Muscle layer of duodenum (tissue), 2 donors: ENCODE results near the gene ZEB1.
"Not testable (repeated sequence)": the region's sequence is repeated elsewhere in the genome, so short reads cannot be mapped to it uniquely, and the experiment has no call there.

Source experiments
- H3K27ac ChIP-seq: one replicate; pipeline ENCODE4 v1.7.0; 2013; ENCODE audit warnings: mild to moderate bottlenecking, low read length
- H3K27me3 ChIP-seq: one replicate; pipeline ENCODE4 v1.7.0; 2013; ENCODE audit warnings: low read depth, mild to moderate bottlenecking, control low read depth, low read length
- H3K36me3 ChIP-seq, 2 donors: one replicate each; pipeline ENCODE4 v1.7.0; 2013; ENCODE audit warnings: low read length in 2 of 2, control low read depth in 1 of 2, mild to moderate bottlenecking in 1 of 2; ENCODE audit not compliant: insufficient read depth in 2 of 2, control insufficient read depth in 1 of 2
- H3K4me1 ChIP-seq, 2 donors: one replicate each; pipeline ENCODE4 v1.7.0; 2013; ENCODE audit warnings: low read length in 2 of 2, mild to moderate bottlenecking in 2 of 2, control low read depth in 1 of 2, moderate library complexity in 1 of 2; ENCODE audit not compliant: insufficient read depth in 2 of 2, control insufficient read depth in 1 of 2
- H3K4me3 ChIP-seq, 2 donors: one replicate each; pipeline ENCODE4 v1.7.0; 2013; ENCODE audit warnings: low read length in 2 of 2, low read depth in 1 of 2, mild to moderate bottlenecking in 1 of 2
- H3K9me3 ChIP-seq, 2 donors: one replicate each; pipeline ENCODE4 v1.7.0; 2013; ENCODE audit warnings: low read length in 2 of 2, control low read depth in 1 of 2, mild to moderate bottlenecking in 1 of 2; ENCODE audit not compliant: control insufficient read depth in 1 of 2
- donor health status: healthy.

ZEB1 gene

DNA sequence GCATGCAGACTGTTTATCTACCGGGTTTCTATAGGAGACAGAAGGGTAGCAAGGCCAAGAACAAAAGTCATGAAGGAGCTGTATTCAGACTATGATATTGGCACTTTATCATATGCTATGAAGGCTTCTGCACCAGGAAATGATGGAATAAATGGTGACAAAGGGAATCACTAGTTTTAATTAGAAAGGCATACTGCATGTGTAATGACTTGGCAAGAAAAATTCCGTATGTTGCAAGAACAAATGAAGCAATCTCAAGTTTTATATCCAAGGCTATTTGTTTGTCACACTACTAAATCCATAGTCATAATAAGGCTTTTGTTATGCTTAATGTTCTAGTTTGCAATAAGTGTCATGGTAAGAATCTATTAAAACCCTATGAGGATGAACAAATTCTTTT, 230.9 kb downstream of the ZEB1 start:
- no peak overlapping the region for H3K27ac ChIP-seq
- H3K9me3 ChIP-seq = no peaks in the 10 kb centered on the region
- H3K27me3 ChIP-seq = no peaks in the 10 kb centered on the region
- no peak overlapping the region for H3K4me3 ChIP-seq
- H3K4me1 ChIP-seq = no peaks in the 10 kb centered on the region
- no peaks in the 10 kb centered on the region for H3K36me3 ChIP-seq

DNA sequence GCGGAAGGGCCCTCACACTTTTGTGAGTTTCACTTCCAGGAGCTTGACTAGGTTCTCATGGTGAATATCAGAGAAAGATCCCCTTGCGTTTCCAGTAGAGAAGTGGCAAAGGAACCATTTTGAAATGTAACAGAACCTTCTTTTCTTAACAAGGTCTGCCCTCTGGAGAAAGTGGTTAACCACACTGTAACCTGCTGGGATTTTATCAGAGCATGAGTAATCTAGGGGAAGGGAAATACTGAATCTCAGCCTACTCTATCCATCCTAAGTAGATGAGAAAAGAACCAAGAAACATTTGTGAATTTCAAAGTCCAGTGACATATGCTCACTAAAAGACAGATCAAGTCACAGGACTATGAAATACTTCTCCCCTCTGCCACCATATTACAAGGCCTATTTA, 235.5 kb downstream of the ZEB1 start:
- peaks cover 15 to 18% of the 10 kb centered on the region in 2 donors for H3K9me3 ChIP-seq
- H3K27ac ChIP-seq = no peak overlapping the region
- no peak overlapping the region for H3K4me3 ChIP-seq
- H3K36me3 ChIP-seq = no peaks in the 10 kb centered on the region
- no peaks in the 10 kb centered on the region for H3K4me1 ChIP-seq
- H3K27me3 ChIP-seq = no peaks in the 10 kb centered on the region

DNA sequence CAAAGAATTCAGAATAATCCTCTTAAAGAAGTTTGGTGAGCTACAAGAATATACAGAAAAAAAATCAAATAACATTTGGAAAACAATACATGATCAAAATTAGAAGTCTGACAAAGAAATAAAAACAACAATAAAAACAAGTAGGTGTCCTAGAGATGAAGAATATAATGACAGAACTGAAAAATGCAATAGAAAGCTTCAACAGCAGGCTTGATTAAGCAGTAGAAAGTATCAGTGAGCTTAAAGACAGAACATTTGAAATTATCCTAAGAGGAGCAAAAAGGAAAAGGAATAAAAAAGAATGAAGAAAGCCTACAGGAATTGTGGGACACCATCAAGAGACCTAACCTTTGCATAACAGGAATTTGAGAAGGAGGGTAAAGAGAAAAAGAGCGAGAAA, 238.8 kb downstream of the ZEB1 start:
- Histone ChIP-seq H3K27ac (no peak overlapping the region), H3K9me3 (peaks cover 15 to 18% of the 10 kb centered on the region in 2 donors), H3K36me3 (no peaks in the 10 kb centered on the region), H3K27me3 (no peaks in the 10 kb centered on the region), H3K4me3 (no peak overlapping the region), H3K4me1 (no peaks in the 10 kb centered on the region)

DNA sequence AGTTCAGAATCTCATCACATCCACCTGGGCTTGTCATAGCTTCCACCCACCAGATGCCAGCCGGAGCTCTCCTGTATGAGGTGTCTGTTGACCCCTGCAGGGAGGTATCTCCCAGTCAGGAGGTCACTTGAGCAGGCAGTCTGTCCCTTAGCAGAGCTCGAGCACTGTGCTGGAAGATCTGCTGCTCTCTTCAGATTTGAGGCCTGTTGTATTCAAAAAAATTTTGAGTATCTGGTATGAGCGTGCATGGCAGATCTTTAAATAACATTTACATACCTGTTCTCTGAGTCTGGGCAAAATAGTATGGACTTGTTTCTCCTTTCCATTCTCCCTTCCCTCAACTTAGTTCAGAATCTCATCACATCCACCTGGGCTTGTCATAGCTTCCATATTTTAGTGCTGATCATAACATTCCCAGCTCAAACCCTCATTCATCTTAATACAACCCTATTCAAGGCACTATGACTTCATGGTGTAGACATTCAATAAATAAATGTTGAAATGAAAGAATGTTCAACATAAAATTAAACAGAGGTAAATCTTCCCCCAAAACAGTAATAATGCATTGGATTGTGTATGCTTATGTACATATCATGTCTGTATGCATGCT, 249.3 kb downstream of the ZEB1 start:
- H3K27me3 ChIP-seq, H3K9me3 ChIP-seq, H3K4me3 ChIP-seq: not testable (repeated sequence)

DNA sequence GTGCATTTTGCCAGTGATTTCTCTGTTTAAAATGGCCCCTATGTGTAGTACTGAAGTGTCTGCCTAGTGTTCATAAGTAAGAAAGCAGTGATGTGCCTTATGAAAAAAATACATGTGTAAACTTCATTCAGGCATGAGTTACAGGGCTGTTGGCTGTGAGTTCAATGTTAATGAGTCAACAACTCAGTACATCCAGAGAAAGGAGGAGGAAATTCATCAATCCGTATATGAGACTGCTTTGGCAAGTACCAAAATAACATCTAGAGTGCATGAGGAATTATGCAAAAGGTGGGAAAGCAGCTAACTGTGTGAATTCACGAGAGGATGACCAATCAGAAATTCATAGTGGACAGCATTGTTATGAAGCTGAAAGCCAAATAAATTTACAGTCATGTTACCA, 255.6 kb downstream of the ZEB1 start:
- H3K4me1 ChIP-seq = no peaks in the 10 kb centered on the region
- no peak overlapping the region for H3K27ac ChIP-seq
- no peak overlapping the region for H3K4me3 ChIP-seq
- no peaks in the 10 kb centered on the region for H3K36me3 ChIP-seq
- H3K9me3 ChIP-seq = peaks cover 0 to 4% of the 10 kb centered on the region in 2 donors
- no peaks in the 10 kb centered on the region for H3K27me3 ChIP-seq

More for the DNA sequence above, 249.3 kb downstream of the ZEB1 start:
- not testable (repeated sequence) for H3K4me1 ChIP-seq, H3K27ac ChIP-seq, H3K36me3 ChIP-seq

DNA sequence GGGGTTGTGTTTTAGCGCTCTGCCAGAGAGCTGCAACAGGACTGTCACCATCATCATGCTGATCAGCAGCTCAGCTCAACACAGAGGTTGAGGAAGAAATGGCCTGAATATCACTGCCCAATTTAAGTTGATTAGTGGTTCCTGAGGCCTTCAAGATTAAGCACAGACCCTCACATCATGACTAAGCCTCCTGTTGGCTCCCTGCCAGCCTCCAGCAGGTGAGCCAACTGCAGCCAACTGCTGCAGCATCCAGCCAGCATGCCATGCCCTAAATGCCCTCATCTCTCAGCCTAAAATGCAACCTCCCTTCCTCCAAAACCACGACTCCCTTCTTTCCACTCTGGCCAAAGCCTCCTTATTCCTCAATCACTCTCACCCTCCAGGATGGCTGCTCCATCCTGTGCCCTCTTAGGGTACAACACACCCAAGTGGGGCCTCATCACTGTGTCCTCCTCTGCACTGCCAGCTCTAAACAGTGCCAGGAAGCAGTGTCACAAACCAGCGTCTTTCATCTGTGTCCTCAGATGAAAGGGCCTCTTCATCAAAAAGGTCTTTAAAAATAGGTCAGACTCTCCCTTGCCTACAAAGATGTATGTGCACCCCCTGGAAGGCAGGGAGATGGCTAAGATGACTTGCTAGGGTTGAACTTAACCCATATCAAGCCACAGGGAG, 259.3 kb downstream of the ZEB1 start:
- H3K4me3 ChIP-seq = no peak overlapping the region
- no peaks in the 10 kb centered on the region for H3K36me3 ChIP-seq
- H3K4me1 ChIP-seq = peaks cover 14 to 22% of the 10 kb centered on the region in 2 donors
- H3K27me3 ChIP-seq = no peaks in the 10 kb centered on the region
- no peak overlapping the region for H3K27ac ChIP-seq
- H3K9me3 ChIP-seq = peaks cover 0 to 4% of the 10 kb centered on the region in 2 donors

DNA sequence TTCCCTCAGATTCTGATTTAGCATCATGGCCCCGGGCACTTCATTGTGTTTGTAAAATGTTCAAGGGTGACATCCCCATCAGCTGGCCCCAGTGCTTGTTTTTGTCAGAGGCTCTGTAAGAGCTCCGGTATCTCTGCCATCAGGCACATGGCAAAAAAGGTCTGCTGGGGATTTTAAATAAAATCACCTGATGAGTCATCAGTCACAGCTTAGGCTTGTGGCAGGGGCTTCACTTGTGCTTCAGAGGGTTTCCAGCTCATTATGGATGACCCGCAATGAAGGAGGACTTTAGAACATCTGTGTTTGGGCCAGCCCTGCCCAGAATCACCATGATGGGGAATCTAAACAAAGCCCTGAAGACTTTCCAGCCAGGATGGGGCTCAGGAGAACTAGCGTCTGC, 259.9 kb downstream of the ZEB1 start:
- H3K27me3 ChIP-seq = no peaks in the 10 kb centered on the region

More for the DNA sequence above, 259.9 kb downstream of the ZEB1 start:
- Histone ChIP-seq H3K9me3 (peaks cover 0 to 4% of the 10 kb centered on the region in 2 donors), H3K36me3 (no peaks in the 10 kb centered on the region), H3K4me3 (no peak overlapping the region), H3K27ac (no peak overlapping the region), H3K4me1 (peaks cover 18 to 28% of the 10 kb centered on the region in 2 donors)
